ENCODE results near the gene PHOSPHO2. TPM values are rescaled to one million over a fixed set of nuclear protein-coding genes. Genes with fewer than 3 reads are reported as not detected.

The PHOSPHO2 gene
- polyA plus RNA-seq, 1 donor (not counting 4 experiments of a cell fraction or from before 2014, with no cell fraction given): 2.9 TPM

DNA sequence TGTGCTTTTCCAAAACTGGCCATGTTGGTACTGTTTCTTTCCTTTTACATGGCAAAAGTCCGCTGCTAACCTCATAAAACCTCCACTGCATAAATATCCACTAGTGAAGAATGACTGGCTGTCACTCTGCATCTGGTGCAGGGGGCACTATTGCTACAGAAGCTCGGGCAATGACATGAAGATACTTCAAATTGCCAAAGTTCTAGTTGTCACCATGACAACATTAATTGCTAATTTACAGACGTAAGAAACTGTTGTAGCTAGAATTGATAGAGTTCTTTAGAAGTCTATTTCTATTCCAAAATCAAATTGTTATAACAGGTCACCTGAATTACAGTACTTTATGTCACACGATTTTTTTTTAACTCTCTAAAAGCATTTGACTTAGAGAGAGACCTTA lies 909 bp upstream of the PHOSPHO2 start:
- no peak overlapping the region for H3K9ac ChIP-seq (ENCODE audit: control insufficient read depth, extremely low read depth, insufficient read depth, low read length)
- H4K20me1 ChIP-seq (ENCODE audit: control insufficient read depth, extremely low read depth, insufficient read depth, low read length): no peaks in the 10 kb centered on the region
- H3K9me1 ChIP-seq (ENCODE audit: control insufficient read depth, extremely low read depth, insufficient read depth, low read length): no peaks in the 10 kb centered on the region
- no peak for TF ChIP-seq EZH2 (IDR thresholded peaks at IDR 0.05; ENCODE audit: low read length)
- TF ChIP-seq, protein P1, sequence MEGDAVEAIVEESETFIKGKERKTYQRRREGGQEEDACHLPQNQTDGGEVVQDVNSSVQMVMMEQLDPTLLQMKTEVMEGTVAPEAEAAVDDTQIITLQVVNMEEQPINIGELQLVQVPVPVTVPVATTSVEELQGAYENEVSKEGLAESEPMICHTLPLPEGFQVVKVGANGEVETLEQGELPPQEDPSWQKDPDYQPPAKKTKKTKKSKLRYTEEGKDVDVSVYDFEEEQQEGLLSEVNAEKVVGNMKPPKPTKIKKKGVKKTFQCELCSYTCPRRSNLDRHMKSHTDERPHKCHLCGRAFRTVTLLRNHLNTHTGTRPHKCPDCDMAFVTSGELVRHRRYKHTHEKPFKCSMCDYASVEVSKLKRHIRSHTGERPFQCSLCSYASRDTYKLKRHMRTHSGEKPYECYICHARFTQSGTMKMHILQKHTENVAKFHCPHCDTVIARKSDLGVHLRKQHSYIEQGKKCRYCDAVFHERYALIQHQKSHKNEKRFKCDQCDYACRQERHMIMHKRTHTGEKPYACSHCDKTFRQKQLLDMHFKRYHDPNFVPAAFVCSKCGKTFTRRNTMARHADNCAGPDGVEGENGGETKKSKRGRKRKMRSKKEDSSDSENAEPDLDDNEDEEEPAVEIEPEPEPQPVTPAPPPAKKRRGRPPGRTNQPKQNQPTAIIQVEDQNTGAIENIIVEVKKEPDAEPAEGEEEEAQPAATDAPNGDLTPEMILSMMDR (optimal IDR thresholded peaks at IDR 0.05 in 1 of 3, IDR thresholded peaks at IDR 0.05 in 1 of 3, conservative IDR thresholded peaks at IDR 0.05 in 1 of 3; ENCODE audit: extremely low read depth in 1 of 3, insufficient read depth in 2 of 3, low read length in 3 of 3): no peak
- H3K36me3 ChIP-seq (ENCODE audit: control insufficient read depth in 2 of 2, extremely low read depth in 1 of 2, insufficient read depth in 2 of 2, low read length in 2 of 2): no peaks in the 10 kb centered on the region
- no peaks in the 10 kb centered on the region for H3K9me3 ChIP-seq (ENCODE audit: control insufficient read depth, low read depth, low read length)
- FAIRE-seq (no peak), DNase-seq (ENCODE audit: low read depth, low spot score) (no peak)
- H2AFZ ChIP-seq (ENCODE audit: control insufficient read depth, low read length): no peak overlapping the region
- H3K4me3 ChIP-seq (ENCODE audit: control insufficient read depth in 2 of 3, extremely low read depth in 1 of 3, insufficient read depth in 2 of 3, low read depth in 1 of 3, low read length in 3 of 3): peak overlapping the region in 1 of 3 experiments; percentile 77
- no peaks in the 10 kb centered on the region for H3K79me2 ChIP-seq (ENCODE audit: control insufficient read depth, insufficient read depth, low read length)
- H3K4me2 ChIP-seq (ENCODE audit: control insufficient read depth, extremely low read depth, insufficient read depth, low read depth, low read length): peak overlapping the region; percentile 78
- dilution Hi-C loops (cut with MboI; ENCODE audit: extremely low pct_ligation_motif_present, low sequenced_read_pairs): no loop called here
- H3K27ac ChIP-seq (ENCODE audit: control insufficient read depth, insufficient read depth, low read length): no peak overlapping the region
- H3K4me1 ChIP-seq (ENCODE audit: control insufficient read depth, extremely low read depth, insufficient read depth, low read length): peaks cover 4% of the 10 kb centered on the region
- no peaks in the 10 kb centered on the region for H3K27me3 ChIP-seq (ENCODE audit: control insufficient read depth, extremely low read depth, insufficient read depth, low read length)

DNA sequence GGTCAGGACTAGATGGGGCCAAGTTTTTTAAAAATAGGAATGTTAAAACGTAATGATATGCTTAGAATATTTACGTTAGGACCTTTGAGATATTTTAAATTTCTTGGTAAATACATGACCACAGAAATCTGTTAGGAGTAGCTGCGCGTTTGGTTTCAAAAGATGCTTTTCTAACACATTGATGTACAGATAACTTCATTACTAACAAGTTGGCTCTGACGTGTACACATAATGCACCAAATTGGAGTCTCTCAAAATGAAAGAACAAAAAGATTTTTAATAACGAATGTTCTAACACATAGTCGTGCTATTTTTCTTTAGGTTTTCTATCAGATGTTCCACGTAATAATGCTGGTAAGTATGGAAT lies 608 bp downstream of the PHOSPHO2 start:
- Histone ChIP-seq H3K27me3 (ENCODE audit: control insufficient read depth, extremely low read depth, insufficient read depth, low read length) (no peaks in the 10 kb centered on the region), H4K20me1 (ENCODE audit: control insufficient read depth, extremely low read depth, insufficient read depth, low read length) (no peaks in the 10 kb centered on the region), H2AFZ (ENCODE audit: control insufficient read depth, low read length) (peak overlapping the region; percentile 82), H3K4me2 (ENCODE audit: control insufficient read depth, extremely low read depth, insufficient read depth, low read depth, low read length) (peak overlapping the region; percentile 78), H3K27ac (ENCODE audit: control insufficient read depth, insufficient read depth, low read length) (peak overlapping the region; percentile 63), H3K4me1 (ENCODE audit: control insufficient read depth, extremely low read depth, insufficient read depth, low read length) (peaks cover 4% of the 10 kb centered on the region), H3K4me3 (ENCODE audit: control insufficient read depth in 2 of 3, extremely low read depth in 1 of 3, insufficient read depth in 2 of 3, low read depth in 1 of 3, low read length in 3 of 3) (peak overlapping the region; percentile 65 to 94 (median 77)), H3K9ac (ENCODE audit: control insufficient read depth, extremely low read depth, insufficient read depth, low read length) (peak overlapping the region; percentile 77), H3K79me2 (ENCODE audit: control insufficient read depth, insufficient read depth, low read length) (no peaks in the 10 kb centered on the region), H3K9me1 (ENCODE audit: control insufficient read depth, extremely low read depth, insufficient read depth, low read length) (no peaks in the 10 kb centered on the region), H3K36me3 (ENCODE audit: control insufficient read depth in 2 of 2, extremely low read depth in 1 of 2, insufficient read depth in 2 of 2, low read length in 2 of 2) (no peaks in the 10 kb centered on the region), H3K9me3 (ENCODE audit: control insufficient read depth, low read depth, low read length) (no peaks in the 10 kb centered on the region)
- FAIRE-seq (no peak), DNase-seq (ENCODE audit: low read depth, low spot score) (no peak)
- TF ChIP-seq, protein P1 (optimal IDR thresholded peaks at IDR 0.05 in 1 of 3, IDR thresholded peaks at IDR 0.05 in 1 of 3, conservative IDR thresholded peaks at IDR 0.05 in 1 of 3; ENCODE audit: extremely low read depth in 1 of 3, insufficient read depth in 2 of 3, low read length in 3 of 3): no peak
- TF ChIP-seq EZH2 (IDR thresholded peaks at IDR 0.05; ENCODE audit: low read length): no peak
- dilution Hi-C loops (cut with MboI; ENCODE audit: extremely low pct_ligation_motif_present, low sequenced_read_pairs): no loop called here
